Measurements from ENCODE around the gene SPRING1. TPM values are rescaled to one million over a fixed set of nuclear protein-coding genes. Genes with fewer than 3 reads are reported as not detected.

SPRING1 gene
- total RNA-seq, 1 donor from 2014 or later: 27.7 TPM

GRCh38 chr12:116708826-116709756 lies 28.8 kb downstream of the SPRING1 start:
- peak; percentile 45 for DNase-seq (ENCODE audit: low spot score)

- no peak for DNase-seq (ENCODE audit: low spot score)
Observed at GRCh38 chr12:116707751-116708150, 30.1 kb downstream of the SPRING1 start.

- peak; percentile 54 for DNase-seq (ENCODE audit: low spot score)
Observed at GRCh38 chr12:116703214-116703795, 34.6 kb downstream of the SPRING1 start.

- no peak for DNase-seq (ENCODE audit: low spot score)
Observed at GRCh38 chr12:116701432-116701831, 36.4 kb downstream of the SPRING1 start.

- DNase-seq (ENCODE audit: low spot score): no peak
Observed at GRCh38 chr12:116700066-116700465, 37.8 kb downstream of the SPRING1 start.

- DNase-seq (ENCODE audit: low spot score): no peak
Observed at GRCh38 chr12:116698554-116699075, 39.3 kb downstream of the SPRING1 start.

- DNase-seq (ENCODE audit: low spot score): peak; percentile 19
Observed at GRCh38 chr12:116698116-116698515, 39.8 kb downstream of the SPRING1 start.

GRCh38 chr12:116697716-116698115 lies 40.2 kb downstream of the SPRING1 start:
- peak; percentile 34 for DNase-seq (ENCODE audit: low spot score)

- DNase-seq (ENCODE audit: low spot score): no peak
Observed at GRCh38 chr12:116697305-116697704, 40.6 kb downstream of the SPRING1 start.

- no peak for DNase-seq (ENCODE audit: low spot score)
Observed at GRCh38 chr12:116695464-116695725, 42.5 kb downstream of the SPRING1 start.

- no peak for DNase-seq (ENCODE audit: low spot score)
Observed at GRCh38 chr12:116694653-116695463, 43.0 kb downstream of the SPRING1 start.

GRCh38 chr12:116693286-116694227 lies 44.3 kb downstream of the SPRING1 start:
- peak; percentile 66 for DNase-seq (ENCODE audit: low spot score)

- DNase-seq (ENCODE audit: low spot score): no peak
Observed at GRCh38 chr12:116692605-116693004, 45.3 kb downstream of the SPRING1 start.

- no peak for DNase-seq (ENCODE audit: low spot score)
Observed at GRCh38 chr12:116691636-116692035, 46.2 kb downstream of the SPRING1 start.

- no peak for DNase-seq (ENCODE audit: low spot score)
Observed at GRCh38 chr12:116691205-116691604, 46.7 kb downstream of the SPRING1 start.

GRCh38 chr12:116689979-116690744 lies 47.7 kb downstream of the SPRING1 start:
- DNase-seq (ENCODE audit: low spot score): no peak

- no peak for DNase-seq (ENCODE audit: low spot score)
Observed at GRCh38 chr12:116689521-116689920, 48.3 kb downstream of the SPRING1 start.

Data from mucosa of gallbladder (tissue), 1 donor.